Large intestine (tissue), 3 donors: ENCODE data around the gene ACOXL. TPM values are rescaled to one million over a fixed set of nuclear protein-coding genes. Genes with fewer than 3 reads are reported as not detected.

Experiments
- DNase-seq, 2 donors: peaks; one replicate each; pipeline versions ENCODE4 v3.0.0 to v3.0.0-alpha.2; 2013
- H3K27ac ChIP-seq: one replicate; pipeline ENCODE4 v1.5.1; 2013; ENCODE audit warnings: low read length
- H3K27me3 ChIP-seq: 2 replicates; pipeline ENCODE4 v1.6.1; 2013; ENCODE audit warnings: low read length; ENCODE audit not compliant: control insufficient read depth, insufficient read depth
- H3K36me3 ChIP-seq: 2 replicates; pipeline ENCODE4 v1.6.1; 2013; ENCODE audit warnings: low read length; ENCODE audit not compliant: control insufficient read depth, insufficient read depth
- H3K4me1 ChIP-seq: one replicate; pipeline ENCODE4 v1.6.1; 2013; ENCODE audit warnings: low read length; ENCODE audit not compliant: control insufficient read depth, insufficient read depth
- H3K4me3 ChIP-seq: one replicate; pipeline ENCODE4 v1.5.1; 2013; ENCODE audit warnings: low read length
- H3K9me3 ChIP-seq: one replicate; pipeline ENCODE4 v1.6.1; 2013; ENCODE audit warnings: mild to moderate bottlenecking, low read depth, low read length, moderate library complexity; ENCODE audit not compliant: control insufficient read depth
- WGBS: methylation state at CpG from one replicate; pipeline ENCODE4 v1.1.5; 2013; ENCODE audit warnings: low lambda C conversion rate; ENCODE audit not compliant: insufficient coverage; 5-methylcytosine and 5-hydroxymethylcytosine counted together
- polyA plus RNA-seq: library from polyadenylated mRNA; unstranded; fragments of 120-200 nt; gene quantifications from one replicate; pipeline ENCODE4 v1.2.1, GENCODE V29; 2013

ACOXL gene
- polyA plus RNA-seq, 1 donor = 0.07 TPM

DNA sequence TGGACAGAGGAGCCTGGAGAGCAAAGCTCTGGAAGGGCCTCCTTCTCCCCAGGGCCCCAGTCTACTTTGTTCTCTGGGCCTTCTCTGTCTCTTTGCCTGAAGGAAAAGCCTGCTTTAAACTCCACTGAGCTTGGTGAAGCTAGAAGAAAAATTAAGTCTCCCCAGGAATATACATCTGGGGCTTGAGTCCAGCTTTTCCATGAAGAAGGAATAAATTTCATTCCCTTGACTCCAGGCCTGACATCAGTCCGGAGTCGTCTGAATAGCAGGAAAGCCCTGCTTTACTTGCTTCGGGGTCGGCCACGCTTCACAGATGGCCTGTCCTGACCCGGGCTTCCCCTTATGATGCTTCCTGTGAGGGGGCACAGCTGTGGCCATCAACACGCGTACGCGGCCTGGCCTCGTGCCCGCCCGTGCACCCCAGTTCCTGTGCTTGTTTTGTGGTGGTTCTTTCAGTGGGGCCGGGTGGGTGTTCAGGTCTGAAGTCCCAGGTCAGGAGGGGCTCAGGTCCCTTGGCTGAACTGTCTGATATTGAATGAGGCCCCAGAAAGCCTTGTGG lies 73.6 kb downstream of the ACOXL start:
- Histone ChIP-seq H3K9me3 (no peaks in the 10 kb centered on the region), H3K4me1 (no peaks in the 10 kb centered on the region), H3K36me3 (no peaks in the 10 kb centered on the region), H3K27ac (no peak overlapping the region), H3K4me3 (no peak overlapping the region), H3K27me3 (peaks cover 5% of the 10 kb centered on the region)
- DNase-seq = no peak
- no CpG with 5 or more reads among the region's 14 CpGs for WGBS

DNA sequence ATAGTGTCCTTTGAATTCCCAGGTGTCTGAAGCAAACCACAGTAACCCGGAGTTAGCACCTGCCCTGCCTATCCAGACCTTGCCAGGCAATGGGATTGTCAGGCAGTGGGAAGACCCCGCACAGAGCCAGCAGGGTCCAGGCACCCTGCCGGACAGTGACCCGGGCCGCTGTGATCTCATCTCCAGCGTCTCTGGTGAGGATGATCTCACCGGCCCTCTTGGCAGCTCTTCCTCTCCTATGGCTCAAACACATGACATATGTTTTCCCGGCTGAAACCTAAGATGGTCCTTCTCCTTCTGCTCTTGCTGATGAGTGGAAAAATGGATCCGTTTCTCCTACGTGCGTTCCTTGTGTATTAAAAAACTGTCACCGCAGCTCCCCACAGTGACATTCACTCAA lies 75.1 kb downstream of the ACOXL start:
- no CpG with 5 or more reads among the region's 12 CpGs for WGBS
- Histone ChIP-seq H3K27me3 (no peaks in the 10 kb centered on the region), H3K4me1 (no peaks in the 10 kb centered on the region), H3K9me3 (no peaks in the 10 kb centered on the region), H3K27ac (no peak overlapping the region), H3K4me3 (no peak overlapping the region), H3K36me3 (no peaks in the 10 kb centered on the region)
- peak in 1 of 2 donors; percentile 13 for DNase-seq

- H3K4me1 ChIP-seq = no peaks in the 10 kb centered on the region
- no peak for DNase-seq
- H3K9me3 ChIP-seq = no peaks in the 10 kb centered on the region
- no peaks in the 10 kb centered on the region for H3K36me3 ChIP-seq
- H3K27ac ChIP-seq = no peak overlapping the region
- H3K27me3 ChIP-seq = no peaks in the 10 kb centered on the region
- no peak overlapping the region for H3K4me3 ChIP-seq
- 81% methylated on average over 2 of the region's 2 CpGs for WGBS
These were observed 78.0 kb downstream of the ACOXL start for GRCh38 chr2:110810404-110810803.

GRCh38 chr2:110812726-110813645 lies 80.6 kb downstream of the ACOXL start:
- Histone ChIP-seq H3K27ac (no peak overlapping the region), H3K27me3 (peaks cover 3% of the 10 kb centered on the region), H3K9me3 (no peaks in the 10 kb centered on the region), H3K36me3 (no peaks in the 10 kb centered on the region), H3K4me3 (no peak overlapping the region), H3K4me1 (no peaks in the 10 kb centered on the region)
- DNase-seq = no peak
- whole genome bisulfite sequencing = no CpG with 5 or more reads among the region's 12 CpGs

GRCh38 chr2:110813896-110814295 lies 81.5 kb downstream of the ACOXL start:
- no CpG with 5 or more reads among the region's 5 CpGs for WGBS
- H3K36me3 ChIP-seq = no peaks in the 10 kb centered on the region
- no peak overlapping the region for H3K4me3 ChIP-seq
- peaks cover 3% of the 10 kb centered on the region for H3K27me3 ChIP-seq
- no peaks in the 10 kb centered on the region for H3K4me1 ChIP-seq
- DNase-seq = no peak
- no peaks in the 10 kb centered on the region for H3K9me3 ChIP-seq
- no peak overlapping the region for H3K27ac ChIP-seq

DNA sequence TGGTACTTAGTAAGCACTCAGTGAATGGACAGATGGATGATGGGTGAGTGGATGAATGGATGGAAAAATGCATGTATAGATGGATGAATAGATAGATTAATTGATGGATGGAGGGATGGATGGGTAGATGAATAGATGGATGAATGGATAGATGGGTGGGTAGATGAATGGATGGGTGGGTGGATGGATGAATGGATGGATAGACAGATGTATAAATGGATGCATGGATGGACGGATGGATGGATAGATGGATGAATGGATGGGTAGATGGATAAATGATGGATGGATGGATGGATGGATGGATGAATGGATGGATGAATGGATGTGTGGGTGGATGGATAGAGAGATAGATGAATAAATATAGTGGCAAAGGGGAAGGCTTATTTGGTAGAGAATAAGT lies 83.6 kb downstream of the ACOXL start:
- Histone ChIP-seq H3K27ac (no peak overlapping the region), H3K4me3 (no peak overlapping the region), H3K36me3 (no peaks in the 10 kb centered on the region), H3K27me3 (peaks cover 7% of the 10 kb centered on the region), H3K4me1 (no peaks in the 10 kb centered on the region), H3K9me3 (no peaks in the 10 kb centered on the region)
- no peak for DNase-seq
- WGBS = 100% methylated on average over 1 of the region's 1 CpG

DNA sequence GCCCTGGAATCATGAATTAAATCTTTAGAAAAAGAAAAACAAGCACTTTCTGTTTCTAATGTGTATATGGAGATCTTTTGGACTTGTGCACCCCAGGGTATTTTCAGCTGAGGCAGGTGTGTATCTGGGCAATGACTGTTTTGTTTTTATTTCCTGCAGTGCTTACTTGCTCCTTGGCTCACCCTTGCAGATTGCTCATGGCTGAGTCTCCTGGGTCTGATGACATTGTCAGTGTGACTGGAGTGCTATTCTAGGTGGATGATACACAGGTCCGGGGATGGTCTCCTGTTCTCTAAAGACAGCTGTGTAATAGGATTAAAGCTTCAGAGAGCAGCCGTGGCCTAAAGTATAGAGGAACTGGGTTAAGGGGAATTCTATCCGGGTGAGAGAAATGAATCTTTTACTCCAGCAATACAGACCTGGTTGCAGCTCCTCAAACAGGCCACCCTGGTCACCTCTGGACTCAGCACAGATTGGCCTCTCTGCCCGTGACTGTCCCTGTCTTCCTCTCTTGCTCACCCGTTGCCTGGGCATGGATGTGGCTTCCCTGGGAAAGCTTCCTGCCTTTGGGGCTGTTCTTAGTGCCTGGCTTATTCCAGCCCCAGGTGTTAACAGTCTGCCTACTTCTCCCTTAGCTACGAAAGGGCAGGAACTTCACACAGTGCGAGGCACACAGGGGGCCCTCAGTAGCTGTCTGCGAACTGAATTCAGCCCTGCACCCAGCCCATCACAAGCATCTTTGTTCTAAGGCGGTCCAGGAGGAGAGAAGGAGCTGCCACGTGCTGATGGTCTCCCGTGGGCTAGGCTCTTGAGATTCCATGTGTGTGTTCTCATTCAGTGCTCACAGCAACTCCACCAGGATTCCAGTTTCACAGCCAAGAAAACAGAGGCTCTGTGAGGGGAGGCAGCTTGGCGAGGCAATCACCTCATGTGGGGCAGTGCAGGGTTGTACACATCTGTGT lies 84.3 kb downstream of the ACOXL start:
- WGBS = no CpG with 5 or more reads among the region's 12 CpGs
- H3K4me1 ChIP-seq = no peaks in the 10 kb centered on the region
- no peak for DNase-seq
- H3K4me3 ChIP-seq = no peak overlapping the region
- no peaks in the 10 kb centered on the region for H3K36me3 ChIP-seq
- peaks cover 7% of the 10 kb centered on the region for H3K27me3 ChIP-seq
- no peak overlapping the region for H3K27ac ChIP-seq
- H3K9me3 ChIP-seq = no peaks in the 10 kb centered on the region

DNA sequence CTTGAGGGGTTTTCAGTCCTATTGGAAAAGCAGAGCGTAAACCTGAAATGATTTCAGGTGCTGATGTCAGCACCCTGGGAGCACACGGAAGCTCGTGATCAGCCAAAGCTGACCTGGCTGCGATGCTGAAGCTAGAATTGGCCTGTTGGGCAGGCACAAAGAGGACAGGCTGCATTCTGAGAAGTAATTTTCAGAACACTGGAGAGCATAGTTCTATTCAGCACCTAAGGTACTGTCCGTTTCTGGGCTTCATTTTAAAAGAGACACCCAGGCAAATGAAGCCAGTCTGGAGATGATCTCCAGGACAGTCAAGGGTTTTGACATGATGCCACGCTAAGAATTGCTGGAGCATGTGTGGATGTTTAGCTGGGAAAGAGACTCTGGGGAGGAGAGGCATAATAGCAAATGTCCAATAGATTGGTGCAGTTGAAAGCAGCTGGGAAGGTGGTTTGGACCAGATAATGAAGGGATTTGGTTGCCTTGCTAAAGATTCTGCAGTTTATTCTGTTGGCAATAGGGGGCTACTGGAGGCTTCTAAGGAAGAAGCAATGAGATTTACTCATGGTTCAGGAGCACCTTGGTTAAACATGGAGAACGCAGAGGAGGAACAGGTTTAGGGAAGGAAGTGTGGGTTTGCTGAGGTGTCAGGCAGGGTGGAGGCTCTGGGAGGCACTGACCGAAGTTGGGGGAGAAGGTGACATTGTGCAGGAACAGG lies 86.6 kb downstream of the ACOXL start:
- 71% methylated on average over 1 of the region's 8 CpGs for WGBS
- H3K4me1 ChIP-seq = no peaks in the 10 kb centered on the region
- DNase-seq = no peak
- H3K27me3 ChIP-seq = peaks cover 7% of the 10 kb centered on the region
- no peaks in the 10 kb centered on the region for H3K9me3 ChIP-seq
- H3K36me3 ChIP-seq = no peaks in the 10 kb centered on the region
- H3K4me3 ChIP-seq = no peak overlapping the region
- no peak overlapping the region for H3K27ac ChIP-seq

GRCh38 chr2:110819711-110820110 lies 87.3 kb downstream of the ACOXL start:
- H3K36me3 ChIP-seq = no peaks in the 10 kb centered on the region
- no peak overlapping the region for H3K27ac ChIP-seq
- peaks cover 7% of the 10 kb centered on the region for H3K27me3 ChIP-seq
- DNase-seq = no peak
- no peaks in the 10 kb centered on the region for H3K9me3 ChIP-seq
- H3K4me3 ChIP-seq = no peak overlapping the region
- H3K4me1 ChIP-seq = no peaks in the 10 kb centered on the region
- no CpG with 5 or more reads among the region's 3 CpGs for WGBS

- Histone ChIP-seq H3K27ac (no peak overlapping the region), H3K4me1 (no peaks in the 10 kb centered on the region), H3K27me3 (peaks cover 7% of the 10 kb centered on the region), H3K9me3 (no peaks in the 10 kb centered on the region), H3K4me3 (no peak overlapping the region), H3K36me3 (no peaks in the 10 kb centered on the region)
- no peak for DNase-seq
- WGBS = 80% methylated on average over 2 of the region's 2 CpGs
These were observed 87.8 kb downstream of the ACOXL start for GRCh38 chr2:110820128-110820527.
